ENCODE measurements around the gene ME3. TPM values are rescaled to one million over a fixed set of nuclear protein-coding genes. Genes with fewer than 3 reads are reported as not detected.

The ME3 gene
- polyA plus RNA-seq, 1 donor from 2014 or later, result not detected

GRCh38 chr11:86473991-86474833 lies 198.2 kb downstream of the ME3 start:
- H3K36me3 Mint-ChIP-seq, result no peaks in the 10 kb centered on the region
- no peak overlapping the region for H3K4me3 Mint-ChIP-seq
- H3K27ac Mint-ChIP-seq, result no peak overlapping the region
- H3K4me1 Mint-ChIP-seq, result peaks cover 0 to 2% (median 0%) of the 10 kb centered on the region in 3 donors
- H3K27me3 Mint-ChIP-seq, result no peaks in the 10 kb centered on the region
- no peaks in the 10 kb centered on the region for H3K9me3 Mint-ChIP-seq

- H3K36me3 Mint-ChIP-seq, result no peaks in the 10 kb centered on the region
- H3K27ac Mint-ChIP-seq, result no peak overlapping the region
- no peaks in the 10 kb centered on the region for H3K9me3 Mint-ChIP-seq
- no peaks in the 10 kb centered on the region for H3K27me3 Mint-ChIP-seq
- no peak overlapping the region for H3K4me3 Mint-ChIP-seq
- H3K4me1 Mint-ChIP-seq, result peaks cover 0 to 2% (median 0%) of the 10 kb centered on the region in 3 donors
Observed at GRCh38 chr11:86469491-86470388, 202.7 kb downstream of the ME3 start.

GRCh38 chr11:86468169-86468568 lies 204.2 kb downstream of the ME3 start:
- Mint-ChIP-seq H3K27me3 (no peaks in the 10 kb centered on the region), H3K4me1 (peaks cover 0 to 2% (median 0%) of the 10 kb centered on the region in 3 donors), H3K27ac (peak overlapping the region in 1 of 3 donors; percentile 9), H3K9me3 (no peaks in the 10 kb centered on the region), H3K36me3 (no peaks in the 10 kb centered on the region), H3K4me3 (no peak overlapping the region)

DNA sequence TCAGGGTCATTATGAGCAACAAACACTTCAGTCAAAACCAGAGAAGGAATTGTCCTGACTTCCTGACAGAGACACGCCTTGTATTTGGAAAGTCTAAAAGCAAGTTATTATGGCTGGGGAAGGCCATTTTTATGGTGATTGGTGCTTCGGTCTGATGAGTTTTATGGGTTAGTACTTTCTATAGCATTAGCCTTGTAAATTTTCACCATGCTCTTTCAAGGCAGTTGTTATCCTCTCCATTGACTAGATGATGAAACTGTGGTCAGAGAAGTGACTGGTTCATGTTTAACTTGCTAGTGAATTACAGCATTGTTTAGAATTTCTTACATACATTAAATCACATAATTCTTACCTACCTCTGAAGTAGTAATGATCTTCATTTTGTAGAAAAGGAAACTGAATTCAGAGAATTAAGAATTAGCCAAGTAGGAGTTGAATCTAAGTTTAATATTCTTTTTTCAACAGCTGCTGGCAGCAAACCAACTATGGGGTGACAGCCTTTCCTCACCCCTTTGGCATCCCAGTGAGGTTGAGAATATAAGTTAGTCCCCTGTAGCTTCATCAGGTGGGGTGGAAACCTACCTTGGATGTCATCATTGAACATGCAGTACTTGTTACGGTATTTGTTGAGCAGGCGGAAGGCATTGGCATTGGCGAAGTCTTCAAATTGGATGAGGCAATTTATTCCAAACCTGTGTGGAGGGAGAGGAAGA lies 207.8 kb downstream of the ME3 start:
- Mint-ChIP-seq H3K36me3 (no peaks in the 10 kb centered on the region), H3K27me3 (no peaks in the 10 kb centered on the region), H3K4me1 (no peaks in the 10 kb centered on the region), H3K9me3 (no peaks in the 10 kb centered on the region), H3K27ac (no peak overlapping the region), H3K4me3 (no peak overlapping the region)

GRCh38 chr11:86463955-86464354 lies 208.5 kb downstream of the ME3 start:
- Mint-ChIP-seq H3K36me3 (no peaks in the 10 kb centered on the region), H3K4me1 (no peaks in the 10 kb centered on the region), H3K27ac (no peak overlapping the region), H3K4me3 (no peak overlapping the region), H3K9me3 (no peaks in the 10 kb centered on the region), H3K27me3 (no peaks in the 10 kb centered on the region)

- Mint-ChIP-seq H3K9me3 (no peaks in the 10 kb centered on the region), H3K27ac (no peak overlapping the region), H3K36me3 (no peaks in the 10 kb centered on the region), H3K4me1 (no peaks in the 10 kb centered on the region), H3K27me3 (no peaks in the 10 kb centered on the region), H3K4me3 (no peak overlapping the region)
Observed at GRCh38 chr11:86463120-86463519, 209.3 kb downstream of the ME3 start.

DNA sequence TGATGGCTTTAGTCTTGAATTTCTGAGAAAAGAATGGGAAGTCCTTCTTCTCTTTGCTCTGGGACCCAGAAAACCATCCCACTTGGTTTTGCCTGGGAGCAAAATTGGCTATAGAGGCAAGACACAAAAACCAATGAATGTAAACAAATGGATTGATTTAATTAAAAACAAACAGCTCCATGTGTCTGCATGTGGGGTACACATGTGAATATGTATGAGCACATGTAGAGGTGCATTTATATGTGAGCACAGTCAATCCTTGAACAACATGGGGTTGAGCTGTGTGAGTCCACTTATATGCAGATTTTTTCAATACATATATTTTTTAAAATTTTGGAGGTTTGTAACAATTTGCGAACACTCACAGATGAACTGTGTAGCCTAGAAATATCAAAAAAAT lies 210.5 kb downstream of the ME3 start:
- no peaks in the 10 kb centered on the region for H3K27me3 Mint-ChIP-seq
- H3K4me3 Mint-ChIP-seq, result no peak overlapping the region
- H3K4me1 Mint-ChIP-seq, result no peaks in the 10 kb centered on the region
- no peaks in the 10 kb centered on the region for H3K36me3 Mint-ChIP-seq
- no peak overlapping the region for H3K27ac Mint-ChIP-seq
- no peaks in the 10 kb centered on the region for H3K9me3 Mint-ChIP-seq

DNA sequence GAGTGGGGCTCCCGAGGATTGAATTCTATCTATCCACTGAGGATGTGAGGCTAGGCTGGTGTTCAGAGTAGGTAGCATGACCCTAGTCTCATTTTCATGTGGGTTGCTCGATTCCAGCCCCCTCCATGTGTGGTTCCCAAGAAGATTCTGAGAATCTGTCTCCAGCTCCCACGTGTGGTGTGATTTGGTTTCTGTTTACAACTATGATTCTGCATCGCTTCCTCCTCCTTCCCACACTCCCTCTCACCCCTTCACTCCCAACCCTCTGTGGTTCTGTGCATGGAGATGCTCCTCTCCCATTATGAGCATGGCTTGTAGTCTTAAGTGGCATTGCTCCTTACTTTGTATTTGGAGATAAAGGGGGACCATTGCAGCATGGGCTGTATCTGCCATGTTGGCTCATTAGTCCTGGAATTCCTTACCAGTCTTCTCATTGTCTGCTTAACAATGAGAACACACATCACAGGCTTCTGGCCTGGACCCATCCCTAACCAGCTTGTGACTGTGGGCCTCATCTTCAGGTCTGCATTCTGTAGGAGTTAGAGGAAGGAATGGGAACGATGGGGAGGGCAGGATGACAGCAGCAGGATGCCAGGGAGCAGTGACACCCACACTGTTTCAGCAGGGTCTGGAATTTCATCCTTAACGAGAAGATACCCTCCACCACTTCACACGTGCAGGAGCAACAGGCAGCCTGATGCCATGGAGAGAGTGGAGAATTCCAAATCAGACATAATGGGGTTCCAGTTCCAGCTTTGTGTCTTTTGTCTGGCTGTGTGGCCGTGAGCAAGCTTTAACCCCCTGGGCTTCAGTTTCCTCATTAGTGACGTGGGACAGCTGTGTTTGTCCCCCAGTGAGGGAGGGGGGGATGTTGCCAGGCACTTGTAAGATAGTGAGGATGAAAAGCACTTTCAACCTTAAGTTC lies 211.7 kb downstream of the ME3 start:
- H3K4me1 Mint-ChIP-seq, result peaks cover 0 to 5% (median 0%) of the 10 kb centered on the region in 3 donors
- H3K36me3 Mint-ChIP-seq, result no peaks in the 10 kb centered on the region
- no peak overlapping the region for H3K4me3 Mint-ChIP-seq
- no peaks in the 10 kb centered on the region for H3K9me3 Mint-ChIP-seq
- H3K27ac Mint-ChIP-seq, result no peak overlapping the region
- H3K27me3 Mint-ChIP-seq, result no peaks in the 10 kb centered on the region

DNA sequence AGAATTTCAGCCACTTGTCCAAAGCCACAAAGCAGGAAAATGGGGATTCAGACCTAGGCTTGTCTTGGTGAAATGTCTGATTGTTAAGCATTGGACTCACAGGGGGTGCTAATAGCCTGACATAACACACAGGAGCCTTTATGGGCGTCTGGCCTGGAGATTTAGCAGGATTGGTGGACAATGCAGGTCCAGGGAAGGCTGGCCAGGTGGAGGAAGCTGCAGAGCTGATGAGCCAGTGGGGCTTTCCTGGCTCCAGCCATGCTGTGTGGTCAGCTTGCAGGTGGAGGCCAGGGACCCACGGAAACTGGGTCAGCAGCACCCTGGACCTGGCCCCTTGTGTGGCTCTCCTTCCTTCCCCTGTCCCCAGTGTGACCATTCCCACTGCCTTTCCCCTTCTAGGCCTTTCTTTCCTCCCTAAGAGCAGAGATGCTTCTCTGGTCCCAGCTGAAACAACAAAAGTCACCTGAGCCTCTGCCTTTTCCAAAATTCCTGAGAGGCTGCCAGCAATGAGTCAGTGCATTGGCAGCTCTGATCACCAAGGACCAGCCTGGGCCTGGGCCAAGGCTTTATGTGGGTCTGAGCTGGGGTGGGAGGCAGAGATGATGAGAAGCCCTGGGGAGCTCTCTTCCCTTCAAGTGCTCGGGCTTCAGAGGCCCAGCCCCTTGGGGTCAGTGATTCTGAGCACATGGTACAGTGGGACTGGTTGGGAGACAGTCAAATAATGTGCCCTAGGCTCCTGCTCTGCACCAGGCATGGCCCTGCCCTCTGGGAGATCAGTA lies 212.5 kb downstream of the ME3 start:
- H3K27me3 Mint-ChIP-seq, result no peaks in the 10 kb centered on the region
- no peak overlapping the region for H3K27ac Mint-ChIP-seq
- H3K9me3 Mint-ChIP-seq, result no peaks in the 10 kb centered on the region
- peaks cover 0 to 5% (median 0%) of the 10 kb centered on the region in 3 donors for H3K4me1 Mint-ChIP-seq
- no peak overlapping the region for H3K4me3 Mint-ChIP-seq
- no peaks in the 10 kb centered on the region for H3K36me3 Mint-ChIP-seq

GRCh38 chr11:86459002-86459385 lies 213.4 kb downstream of the ME3 start:
- Mint-ChIP-seq H3K4me1 (peaks cover 0 to 6% (median under 1%) of the 10 kb centered on the region in 3 donors), H3K27ac (no peak overlapping the region), H3K27me3 (no peaks in the 10 kb centered on the region), H3K4me3 (no peak overlapping the region), H3K9me3 (no peaks in the 10 kb centered on the region), H3K36me3 (no peaks in the 10 kb centered on the region)

DNA sequence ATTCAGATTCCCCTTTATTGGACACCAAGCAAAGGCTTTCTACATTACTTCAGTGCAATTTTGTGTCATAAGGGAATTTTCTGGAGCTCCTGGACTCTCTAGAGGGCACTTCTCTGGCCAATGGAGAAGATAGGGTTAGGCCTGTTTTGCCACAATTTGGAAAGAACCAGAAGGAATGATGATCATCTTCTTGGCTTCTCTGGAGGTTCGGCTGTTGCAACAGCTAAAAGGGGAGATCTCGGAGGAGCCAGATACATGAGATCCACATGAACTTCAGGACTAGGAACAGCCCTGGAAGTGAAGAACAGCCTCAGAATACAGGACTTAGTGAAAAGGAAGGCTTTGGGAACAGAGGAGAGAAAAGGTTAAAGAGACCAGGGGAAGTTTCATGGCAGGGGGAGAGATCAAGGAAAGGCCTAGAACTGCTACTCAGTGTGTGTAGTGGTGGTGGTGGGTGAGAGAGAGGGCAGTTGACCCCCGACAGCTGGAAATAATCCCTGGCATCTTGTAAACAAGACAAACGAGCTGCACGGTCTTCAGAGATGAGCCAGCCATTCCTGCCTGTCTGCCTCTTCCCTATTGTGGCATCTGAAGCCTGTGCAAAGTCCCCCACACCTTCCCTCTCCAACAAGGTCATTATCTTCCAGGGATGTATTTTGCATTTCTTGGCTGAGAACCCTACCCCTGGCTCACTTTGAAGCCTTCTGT lies 214.0 kb downstream of the ME3 start:
- H3K27ac Mint-ChIP-seq, result no peak overlapping the region
- H3K27me3 Mint-ChIP-seq, result no peaks in the 10 kb centered on the region
- no peaks in the 10 kb centered on the region for H3K36me3 Mint-ChIP-seq
- no peak overlapping the region for H3K4me3 Mint-ChIP-seq
- H3K9me3 Mint-ChIP-seq, result no peaks in the 10 kb centered on the region
- peaks cover 0 to 7% (median 3%) of the 10 kb centered on the region in 3 donors for H3K4me1 Mint-ChIP-seq

- peaks cover 0 to 7% (median 3%) of the 10 kb centered on the region in 3 donors for H3K4me1 Mint-ChIP-seq
- H3K27ac Mint-ChIP-seq, result no peak overlapping the region
- no peaks in the 10 kb centered on the region for H3K36me3 Mint-ChIP-seq
- no peaks in the 10 kb centered on the region for H3K27me3 Mint-ChIP-seq
- no peak overlapping the region for H3K4me3 Mint-ChIP-seq
- no peaks in the 10 kb centered on the region for H3K9me3 Mint-ChIP-seq
Observed at GRCh38 chr11:86456075-86456939, 216.1 kb downstream of the ME3 start.
